Fibroblast of villous mesenchyme (primary cell): ENCODE data around the gene C1orf21. TPM values are rescaled to one million over a fixed set of nuclear protein-coding genes. Genes with fewer than 3 reads are reported as not detected.

Experiments used
- DNase-seq: peaks from one replicate; pipeline ENCODE4 v3.0.0-alpha.2; 2010; ENCODE audit warnings: low read depth
- H3K4me3 ChIP-seq: 2 replicates; pipeline ENCODE4 v1.5.1; 2011; ENCODE audit warnings: low read depth, mild to moderate bottlenecking, low read length
- total RNA-seq: library from RNA; depleted of rRNA; stranded (reverse); fragments of >200 nt; gene quantifications from 2 replicates; pipeline ENCODE4 v1.2.3, GENCODE V29; 2012
- TF ChIP-seq, protein P1 (sequence below): IDR thresholded peaks from 2 replicates; pipeline ENCODE4 v1.5.1; 2012; ENCODE audit warnings: low read depth, mild to moderate bottlenecking, low read length; ENCODE audit not compliant: insufficient read depth

The C1orf21 gene
- total RNA-seq, 1 donor = 3.5 TPM

- H3K4me3 ChIP-seq = no peak overlapping the region
- TF ChIP-seq, protein P1, sequence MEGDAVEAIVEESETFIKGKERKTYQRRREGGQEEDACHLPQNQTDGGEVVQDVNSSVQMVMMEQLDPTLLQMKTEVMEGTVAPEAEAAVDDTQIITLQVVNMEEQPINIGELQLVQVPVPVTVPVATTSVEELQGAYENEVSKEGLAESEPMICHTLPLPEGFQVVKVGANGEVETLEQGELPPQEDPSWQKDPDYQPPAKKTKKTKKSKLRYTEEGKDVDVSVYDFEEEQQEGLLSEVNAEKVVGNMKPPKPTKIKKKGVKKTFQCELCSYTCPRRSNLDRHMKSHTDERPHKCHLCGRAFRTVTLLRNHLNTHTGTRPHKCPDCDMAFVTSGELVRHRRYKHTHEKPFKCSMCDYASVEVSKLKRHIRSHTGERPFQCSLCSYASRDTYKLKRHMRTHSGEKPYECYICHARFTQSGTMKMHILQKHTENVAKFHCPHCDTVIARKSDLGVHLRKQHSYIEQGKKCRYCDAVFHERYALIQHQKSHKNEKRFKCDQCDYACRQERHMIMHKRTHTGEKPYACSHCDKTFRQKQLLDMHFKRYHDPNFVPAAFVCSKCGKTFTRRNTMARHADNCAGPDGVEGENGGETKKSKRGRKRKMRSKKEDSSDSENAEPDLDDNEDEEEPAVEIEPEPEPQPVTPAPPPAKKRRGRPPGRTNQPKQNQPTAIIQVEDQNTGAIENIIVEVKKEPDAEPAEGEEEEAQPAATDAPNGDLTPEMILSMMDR = no peak
- no peak for DNase-seq
Measured at GRCh38 chr1:184455786-184456185, 69.0 kb downstream of the C1orf21 start.

DNA sequence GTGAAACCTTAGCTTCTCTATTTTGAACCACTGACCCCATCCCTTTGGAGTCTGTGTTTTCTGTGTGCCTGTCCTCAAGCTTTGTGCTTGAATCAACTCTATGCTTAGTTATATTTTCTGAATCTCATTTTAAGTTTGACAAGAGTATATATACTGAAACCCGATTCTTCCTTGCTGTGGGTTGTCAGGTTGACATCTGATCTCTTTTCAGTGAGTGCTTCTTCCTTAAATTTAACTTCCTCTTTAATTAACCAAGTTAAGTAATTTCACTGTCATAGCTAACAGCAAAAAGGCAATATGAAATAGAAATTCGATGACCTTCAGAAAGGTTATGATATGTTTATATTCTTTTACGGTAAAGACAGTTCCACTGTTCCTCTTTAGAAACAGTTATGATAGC lies 69.4 kb downstream of the C1orf21 start:
- H3K4me3 ChIP-seq = no peak overlapping the region
- no peak for DNase-seq
- TF ChIP-seq, protein P1 = no peak

DNA sequence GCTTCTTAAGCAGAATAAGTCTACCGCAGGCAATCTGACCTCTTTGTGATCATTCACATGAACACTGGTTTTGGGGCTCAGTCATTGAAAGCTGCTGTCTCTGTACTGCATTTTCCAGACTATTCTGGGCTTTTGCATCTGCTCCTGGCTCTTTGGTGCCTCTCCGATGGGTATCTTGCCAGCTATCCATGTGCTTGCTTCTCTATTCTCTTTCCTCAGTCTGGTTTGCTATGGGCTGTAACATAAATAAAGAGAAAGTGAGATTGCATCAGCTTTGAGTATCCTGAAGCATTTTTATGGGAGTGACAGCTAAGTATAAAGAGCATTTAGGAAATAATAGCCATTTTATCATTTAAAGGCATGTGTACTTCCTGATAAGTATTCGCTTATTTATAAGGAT lies 70.7 kb downstream of the C1orf21 start:
- DNase-seq = peak; percentile 57
- TF ChIP-seq, protein P1 = no peak
- H3K4me3 ChIP-seq = no peak overlapping the region

GRCh38 chr1:184461321-184461720 lies 74.5 kb downstream of the C1orf21 start:
- peak; percentile 37 for DNase-seq
- TF ChIP-seq, protein P1 = no peak
- no peak overlapping the region for H3K4me3 ChIP-seq

DNA sequence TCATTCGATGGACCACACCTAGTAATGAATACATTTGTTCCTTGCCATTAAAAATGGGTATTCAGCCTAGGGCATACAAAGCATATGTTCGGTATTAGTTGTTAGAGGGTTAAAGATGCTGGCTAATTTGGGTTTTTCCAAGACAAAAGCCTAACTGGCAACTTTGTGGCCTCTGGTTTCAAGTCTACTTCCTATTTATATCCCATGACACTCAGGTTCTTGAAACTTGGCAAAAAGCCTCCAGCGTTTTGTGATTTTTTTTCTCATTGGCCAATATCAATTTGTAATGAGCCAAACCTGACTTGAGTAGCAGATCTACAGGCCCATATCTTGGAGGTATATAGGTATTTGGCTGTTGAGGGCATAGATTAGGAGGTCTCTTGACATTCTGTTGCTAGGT lies 75.3 kb downstream of the C1orf21 start:
- no peak for DNase-seq
- no peak overlapping the region for H3K4me3 ChIP-seq
- TF ChIP-seq, protein P1 = no peak

- TF ChIP-seq, protein P1 = no peak
- H3K4me3 ChIP-seq = no peak overlapping the region
- no peak for DNase-seq
Measured at GRCh38 chr1:184462990-184463389, 76.2 kb downstream of the C1orf21 start.

DNA sequence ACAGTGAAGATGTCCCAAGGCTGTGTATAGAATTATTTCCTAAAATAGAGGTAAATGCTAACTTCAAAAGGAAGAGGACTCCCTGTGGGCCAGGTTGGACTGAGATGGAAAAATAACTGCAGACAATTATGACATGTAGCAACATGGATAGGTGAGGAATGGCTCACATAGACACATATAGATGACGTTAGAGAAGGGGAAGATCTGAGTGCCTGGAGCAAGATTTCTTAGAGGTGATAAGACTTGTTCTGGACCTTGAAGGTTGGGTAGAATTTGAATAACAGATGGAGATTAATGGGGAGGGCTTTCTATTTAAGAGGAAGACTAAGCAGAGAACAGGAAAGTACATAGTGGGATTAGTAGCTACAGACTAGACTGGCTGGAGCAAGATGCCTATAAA lies 76.9 kb downstream of the C1orf21 start:
- TF ChIP-seq, protein P1 = no peak
- DNase-seq = no peak
- no peak overlapping the region for H3K4me3 ChIP-seq
